ENCODE measurements around the gene ACOD1.
"Not testable (repeated sequence)": the region's sequence is repeated elsewhere in the genome, so short reads cannot be mapped to it uniquely, and the experiment has no call there.

The ACOD1 gene

DNA sequence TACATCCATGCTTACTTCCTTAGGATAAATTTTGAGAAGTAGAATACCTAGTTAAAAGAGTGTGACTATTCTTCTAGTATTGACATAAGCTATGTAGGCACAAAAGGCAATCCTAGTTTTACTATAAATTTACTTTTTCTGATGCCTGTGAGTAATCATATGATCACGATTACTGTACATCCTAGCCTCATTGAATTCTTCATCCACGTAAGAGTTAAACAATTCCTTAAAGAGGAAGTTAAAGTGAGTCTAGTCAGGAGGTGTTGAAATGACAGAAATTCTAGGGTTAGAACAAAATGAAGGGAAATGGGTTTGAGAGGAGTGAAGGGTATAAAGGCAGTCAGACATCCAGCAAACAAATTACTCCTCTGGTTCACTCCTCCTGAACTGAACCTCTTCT, at the start of gene ACOD1:
Gene ACOD1 (plus strand): TSS at position 363 of the 400 bp plus-strand sequence. CDS start 48 bp downstream, outside the sequence.
- H3K4me3 ChIP-seq (ENCODE audit: low read depth, low read length) = no peak within 1 kb of the TSS

DNA sequence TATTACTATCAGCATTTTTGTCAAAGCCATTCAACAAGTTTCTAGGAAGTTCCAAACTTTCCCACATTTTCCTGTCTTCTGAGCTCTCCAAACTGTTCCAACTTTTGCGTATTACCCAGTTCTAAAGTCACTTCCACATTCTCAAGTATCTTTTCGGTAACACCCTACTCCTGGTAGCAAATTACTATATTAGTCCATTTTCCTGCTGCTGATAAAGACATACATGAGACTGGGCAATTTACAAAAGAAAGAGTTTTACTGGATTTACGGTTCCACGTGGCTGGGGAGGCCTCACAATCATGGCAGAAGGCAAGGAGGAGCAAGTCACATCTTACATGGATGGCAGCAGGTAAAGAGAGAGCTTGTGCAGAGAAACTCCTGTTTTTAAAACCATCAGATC, 49.2 kb upstream of the ACOD1 start:
- not testable (repeated sequence) for DNase-seq (ENCODE audit: low read depth); H3K4me3 ChIP-seq (ENCODE audit: low read depth, low read length)

More for the DNA sequence above, at the start of gene ACOD1:
- DNase-seq (ENCODE audit: low read depth) = no peak

DNA sequence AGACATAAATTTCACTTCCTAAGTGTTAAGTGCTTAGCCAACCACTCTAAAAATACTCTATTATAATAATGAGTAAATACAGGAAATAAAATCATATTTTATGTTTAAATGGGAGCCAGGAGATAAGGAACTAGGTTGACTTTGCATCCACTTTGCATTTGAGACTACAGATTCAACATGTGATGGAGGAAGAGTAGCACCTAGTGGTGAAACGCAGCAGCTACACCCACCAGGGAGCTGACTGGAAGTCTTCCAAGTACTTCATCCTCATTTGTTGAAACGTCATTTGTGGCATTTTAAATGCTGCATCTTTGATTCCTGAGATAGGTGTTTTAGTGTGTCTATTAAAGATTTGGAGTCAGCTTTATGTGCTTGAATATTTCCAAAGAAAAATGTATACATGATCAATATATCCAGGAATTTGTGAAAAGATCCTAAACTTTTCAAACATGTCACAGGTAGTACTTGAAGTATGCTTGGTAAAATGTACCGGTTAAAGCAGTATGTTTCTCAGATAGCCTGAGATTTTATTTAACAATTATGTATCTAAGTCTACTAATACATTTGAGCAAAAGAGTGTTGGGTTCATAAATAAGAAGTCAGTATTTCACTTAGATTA, 44.7 kb upstream of the ACOD1 start:
- no peak for DNase-seq (ENCODE audit: low read depth)
- H3K4me3 ChIP-seq (ENCODE audit: low read depth, low read length) = no peak overlapping the region

DNA sequence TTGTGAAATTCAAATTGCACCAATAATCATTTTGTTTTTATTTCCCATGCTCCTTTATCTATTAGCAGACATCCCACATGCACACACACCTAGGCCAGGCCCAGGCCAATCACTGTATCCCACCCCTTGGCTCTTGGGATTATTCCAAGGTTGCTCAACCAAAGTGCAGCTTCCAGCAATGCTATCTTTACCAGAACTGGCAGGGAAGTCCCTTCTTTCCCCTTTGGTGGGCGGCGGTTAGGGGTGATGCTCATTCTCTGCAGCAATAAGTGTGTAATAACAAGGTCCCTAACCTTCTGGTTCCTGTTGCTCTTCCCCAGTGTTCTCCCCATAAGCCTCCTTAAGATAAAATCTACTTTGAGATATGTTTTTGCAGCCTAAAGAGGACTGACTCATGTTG, 43.8 kb upstream of the ACOD1 start:
- no peak for DNase-seq (ENCODE audit: low read depth)

DNA sequence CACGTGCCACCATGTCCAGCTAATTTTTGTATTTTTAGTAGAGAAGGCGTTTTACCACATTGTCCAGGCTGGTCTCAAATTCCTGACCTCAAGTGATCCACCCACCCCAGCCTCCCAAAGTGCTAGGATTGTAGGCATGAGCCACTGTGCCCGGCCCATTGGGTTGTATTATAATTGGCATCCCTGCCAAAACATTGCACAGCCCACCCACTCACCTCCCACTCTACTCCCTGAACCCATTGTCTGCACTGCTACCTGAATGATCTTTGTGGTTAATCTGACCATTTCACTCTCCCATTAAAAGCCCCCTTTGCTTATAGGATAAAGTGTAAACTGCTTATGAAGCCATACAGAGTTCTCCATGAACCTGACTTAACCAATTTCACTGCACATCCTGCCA, 35.8 kb upstream of the ACOD1 start:
- no peak for DNase-seq (ENCODE audit: low read depth)
- H3K4me3 ChIP-seq (ENCODE audit: low read depth, low read length) = no peak overlapping the region

More for the DNA sequence above, 43.8 kb upstream of the ACOD1 start:
- no peak overlapping the region for H3K4me3 ChIP-seq (ENCODE audit: low read depth, low read length)

DNA sequence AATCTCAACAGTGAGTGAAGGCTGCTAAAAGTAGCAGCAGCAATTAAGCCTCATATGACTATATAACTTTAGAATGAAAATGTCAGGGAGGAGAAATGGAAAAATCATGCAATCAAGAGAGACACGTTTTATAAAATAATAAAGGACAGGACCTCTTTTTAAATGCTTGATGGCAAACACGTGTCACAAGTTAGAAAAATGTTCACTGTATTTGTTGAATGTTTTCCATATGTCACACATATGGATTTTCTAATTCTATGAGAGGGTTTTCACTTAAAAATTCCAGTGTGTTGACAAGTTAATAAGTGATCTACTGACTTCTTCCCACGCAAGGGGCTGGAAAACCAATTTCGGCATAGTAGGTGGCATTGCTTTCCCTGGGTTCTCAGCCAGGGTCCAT, 34.4 kb upstream of the ACOD1 start:
- H3K4me3 ChIP-seq (ENCODE audit: low read depth, low read length) = no peak overlapping the region
- no peak for DNase-seq (ENCODE audit: low read depth)

DNA sequence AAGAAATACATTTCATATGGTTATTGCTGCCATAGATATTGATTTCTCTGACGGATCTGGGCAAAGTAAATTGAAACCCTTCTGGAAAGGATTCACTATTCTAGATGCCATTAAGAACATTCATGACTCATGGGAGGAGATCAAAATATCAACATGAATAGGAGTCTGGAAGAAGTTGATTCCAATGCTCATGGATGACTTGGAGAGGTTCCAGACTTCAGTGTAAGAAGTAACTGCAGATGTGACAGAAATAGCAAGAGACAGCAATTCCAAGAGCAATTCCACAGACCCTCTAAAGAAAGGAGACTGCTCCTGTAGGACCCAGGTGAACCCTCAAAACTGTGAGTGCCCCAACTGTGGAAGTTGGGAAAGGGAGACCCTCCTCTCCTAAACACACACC, 31.2 kb upstream of the ACOD1 start:
- peak; percentile 28 for DNase-seq (ENCODE audit: low read depth)
- H3K4me3 ChIP-seq (ENCODE audit: low read depth, low read length) = no peak overlapping the region

DNA sequence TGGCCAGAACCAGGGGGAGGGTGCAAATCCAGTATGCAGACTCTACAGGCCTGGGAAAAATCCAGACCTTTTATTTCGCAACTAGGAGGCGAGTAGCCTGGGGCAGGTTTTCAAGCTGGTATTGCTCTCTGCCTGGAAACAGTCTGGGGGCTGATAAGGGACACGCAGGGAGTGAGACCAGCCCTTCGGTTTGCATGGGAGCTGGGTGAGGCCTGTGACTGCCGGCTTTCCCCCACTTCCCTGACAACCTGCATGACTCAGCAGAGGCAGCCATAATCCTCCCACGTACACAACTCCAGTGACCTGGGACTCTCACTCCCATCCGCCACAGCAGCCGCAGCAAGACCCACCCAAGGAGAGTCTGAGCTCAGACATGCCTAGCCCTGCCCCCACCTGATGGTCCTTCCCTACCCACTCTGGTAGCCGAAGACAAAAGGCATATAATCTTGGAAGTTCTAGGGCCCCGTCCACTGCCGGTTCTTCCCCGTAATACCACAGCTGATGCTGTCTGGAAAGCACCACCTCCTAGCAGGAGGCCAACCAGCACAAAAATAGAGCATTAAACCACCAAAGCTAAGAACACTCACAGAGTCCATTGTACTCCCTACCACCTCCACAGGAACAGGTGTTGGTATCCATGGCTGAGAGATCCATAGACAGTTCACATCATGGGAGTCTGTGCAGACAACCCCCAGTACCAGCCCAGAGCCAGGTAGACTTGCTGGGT, 30.4 kb upstream of the ACOD1 start:
- H3K4me3 ChIP-seq (ENCODE audit: low read depth, low read length); DNase-seq (ENCODE audit: low read depth): not testable (repeated sequence)

DNA sequence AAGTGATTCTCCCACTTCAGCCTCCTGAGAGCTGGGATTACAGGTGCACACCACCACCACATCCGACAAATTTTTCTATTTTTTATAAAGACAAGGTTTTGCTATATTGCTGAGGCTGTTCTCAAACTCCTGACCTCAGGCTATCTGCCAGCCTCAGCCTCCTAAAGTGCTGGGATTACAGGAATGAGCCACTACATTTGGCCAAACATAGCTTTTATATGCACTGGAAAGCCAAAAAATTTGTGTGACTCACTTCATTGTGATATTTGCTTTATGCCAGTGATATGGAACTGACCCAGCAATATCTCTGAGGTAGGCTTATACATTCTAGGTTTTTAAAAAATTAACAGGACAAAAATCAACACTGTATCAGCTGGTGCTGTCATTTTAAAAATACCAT, 26.8 kb upstream of the ACOD1 start:
- no peak for DNase-seq (ENCODE audit: low read depth)
- H3K4me3 ChIP-seq (ENCODE audit: low read depth, low read length) = no peak overlapping the region

DNA sequence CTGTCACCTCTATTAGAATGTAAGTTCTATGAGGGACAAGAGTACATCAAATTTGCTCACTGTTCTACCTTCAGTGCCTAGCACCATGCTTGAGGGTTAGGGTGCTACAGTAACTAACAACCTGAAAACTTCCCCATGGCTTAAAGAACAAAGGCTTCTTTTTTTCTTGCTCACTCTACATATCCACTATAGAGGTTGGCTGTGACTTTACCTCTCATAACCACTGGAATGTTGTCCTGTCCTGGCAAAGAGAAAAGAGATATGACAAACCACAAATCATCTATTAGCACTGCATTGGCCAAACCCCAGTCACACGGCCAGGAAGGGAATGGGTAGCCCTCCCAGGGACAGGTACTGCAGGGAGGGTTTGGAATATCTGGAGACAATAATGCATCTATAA, 23.2 kb upstream of the ACOD1 start:
- H3K4me3 ChIP-seq (ENCODE audit: low read depth, low read length) = no peak overlapping the region
- no peak for DNase-seq (ENCODE audit: low read depth)

DNA sequence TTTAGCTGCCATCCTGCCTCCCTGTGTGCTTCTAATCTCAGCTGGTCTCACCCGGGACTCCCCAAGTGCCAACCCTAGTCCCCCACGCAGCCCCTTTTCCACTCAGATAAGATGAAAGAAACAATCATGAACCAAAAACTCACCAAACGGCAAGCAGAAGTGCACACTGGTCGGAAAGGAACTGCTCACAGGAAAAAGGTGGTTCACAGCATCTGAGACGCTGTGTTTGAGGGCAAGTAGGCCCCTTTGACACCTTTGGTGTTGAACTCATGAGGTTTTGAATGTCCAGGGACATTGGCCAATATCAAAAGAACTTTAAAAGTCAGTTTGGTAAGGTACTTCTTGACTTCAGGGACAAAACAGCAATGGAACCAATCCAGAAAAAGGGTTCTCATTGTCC, 20.4 kb upstream of the ACOD1 start:
- no peak overlapping the region for H3K4me3 ChIP-seq (ENCODE audit: low read depth, low read length)

DNA sequence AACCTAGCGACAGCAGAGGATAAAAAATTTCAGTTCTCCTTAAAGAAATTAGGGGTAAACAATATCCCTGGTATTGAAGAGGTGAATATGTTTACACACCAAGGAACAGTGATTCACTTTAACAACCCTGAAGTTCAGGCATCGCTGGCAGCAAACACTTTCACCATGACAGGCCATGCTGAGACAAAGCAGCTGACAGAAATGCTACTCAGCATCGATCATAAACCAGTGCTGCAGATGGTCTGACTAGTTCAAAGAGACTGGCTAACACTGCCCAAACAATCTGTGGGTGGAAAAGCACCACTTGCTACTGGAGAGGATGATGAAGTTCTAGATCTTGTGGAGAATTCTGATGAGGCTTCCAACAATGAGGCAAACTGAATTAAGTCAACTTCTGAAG, 19.9 kb upstream of the ACOD1 start:
- no peak overlapping the region for H3K4me3 ChIP-seq (ENCODE audit: low read depth, low read length)
- no peak for DNase-seq (ENCODE audit: low read depth)

More for the DNA sequence above, 20.4 kb upstream of the ACOD1 start:
- no peak for DNase-seq (ENCODE audit: low read depth)

DNA sequence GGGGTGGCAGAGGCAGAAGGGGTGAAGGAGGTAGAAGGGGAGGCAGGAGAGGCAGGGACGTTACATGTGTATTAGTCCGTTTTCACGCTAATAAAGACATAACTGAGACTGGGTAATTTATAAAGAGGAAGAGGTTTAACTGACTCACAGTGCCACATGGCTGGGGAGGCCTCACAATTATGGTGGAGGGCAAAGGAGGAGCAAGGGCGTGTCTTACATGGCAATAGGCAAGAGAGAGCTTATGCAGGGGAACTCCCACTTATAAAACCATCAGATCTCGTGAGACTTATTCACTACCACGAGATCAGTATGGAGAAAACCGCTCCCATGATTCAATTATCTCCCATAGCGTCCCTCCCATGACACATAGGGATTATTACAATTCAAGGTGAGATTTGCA, 19.0 kb upstream of the ACOD1 start:
- no peak overlapping the region for H3K4me3 ChIP-seq (ENCODE audit: low read depth, low read length)
- no peak for DNase-seq (ENCODE audit: low read depth)

DNA sequence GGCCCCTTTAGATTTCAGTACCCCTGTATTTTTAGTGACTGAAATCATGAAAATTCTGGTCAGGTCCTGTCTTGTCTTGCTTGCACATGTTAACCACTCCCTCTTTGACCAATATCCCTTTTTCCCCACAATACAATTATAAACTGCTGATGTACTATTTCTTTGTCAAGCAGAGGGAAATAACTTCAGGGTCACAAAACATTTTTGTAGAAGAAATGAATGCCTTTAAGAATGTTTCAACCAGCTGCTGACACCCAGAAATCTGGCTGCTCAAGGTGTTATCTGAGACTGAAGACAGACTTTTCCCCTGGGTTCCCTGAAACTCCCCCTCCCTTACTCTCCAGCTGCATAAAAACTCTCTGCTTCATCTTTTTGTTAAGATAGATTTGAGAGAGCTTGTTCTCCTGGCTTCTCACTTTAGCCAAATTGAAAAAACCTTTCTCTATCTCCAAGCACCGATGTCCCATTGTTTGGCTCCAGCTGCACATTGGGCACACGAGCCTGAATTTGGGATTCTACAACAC, 18.4 kb upstream of the ACOD1 start:
- H3K4me3 ChIP-seq (ENCODE audit: low read depth, low read length) = no peak overlapping the region
- DNase-seq (ENCODE audit: low read depth) = no peak

DNA sequence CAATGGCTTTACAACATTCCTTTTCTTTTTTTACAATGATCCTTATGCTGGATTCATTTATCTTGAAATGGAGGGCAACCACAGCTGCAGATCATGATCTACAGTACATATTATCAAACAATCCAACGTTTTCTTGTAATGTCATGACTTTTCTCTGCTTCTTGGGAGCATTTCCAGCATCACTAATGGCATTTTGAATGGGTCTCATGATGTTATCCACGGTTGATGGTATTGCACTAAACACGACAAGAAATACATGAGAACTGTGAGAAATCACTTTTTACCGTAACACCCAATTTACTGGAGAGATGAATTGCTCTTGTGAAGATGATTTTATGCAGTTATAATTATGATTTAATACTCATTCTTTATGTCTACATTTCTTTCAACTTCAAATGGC, 16.2 kb upstream of the ACOD1 start:
- DNase-seq (ENCODE audit: low read depth) = no peak
- H3K4me3 ChIP-seq (ENCODE audit: low read depth, low read length) = no peak overlapping the region

DNA sequence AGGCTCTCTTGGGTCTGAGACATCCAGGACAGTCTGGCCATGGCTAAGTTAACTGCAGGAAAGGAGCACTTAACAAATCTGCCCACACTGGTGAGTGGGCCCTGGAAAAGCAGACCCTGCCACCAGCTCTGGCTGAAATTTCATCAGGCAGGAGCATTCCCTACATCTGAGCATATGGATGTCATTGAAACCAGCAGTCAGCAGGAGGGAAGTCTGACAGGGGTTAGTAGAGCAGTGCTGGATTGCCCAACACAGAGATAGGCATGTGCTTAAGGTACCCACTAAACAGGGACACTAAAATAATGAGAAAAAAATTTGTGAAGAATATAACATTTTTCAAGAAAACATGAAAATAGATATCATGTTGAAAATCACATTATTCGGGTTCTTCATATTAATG, 13.6 kb upstream of the ACOD1 start:
- H3K4me3 ChIP-seq (ENCODE audit: low read depth, low read length) = no peak overlapping the region
- no peak for DNase-seq (ENCODE audit: low read depth)

DNA sequence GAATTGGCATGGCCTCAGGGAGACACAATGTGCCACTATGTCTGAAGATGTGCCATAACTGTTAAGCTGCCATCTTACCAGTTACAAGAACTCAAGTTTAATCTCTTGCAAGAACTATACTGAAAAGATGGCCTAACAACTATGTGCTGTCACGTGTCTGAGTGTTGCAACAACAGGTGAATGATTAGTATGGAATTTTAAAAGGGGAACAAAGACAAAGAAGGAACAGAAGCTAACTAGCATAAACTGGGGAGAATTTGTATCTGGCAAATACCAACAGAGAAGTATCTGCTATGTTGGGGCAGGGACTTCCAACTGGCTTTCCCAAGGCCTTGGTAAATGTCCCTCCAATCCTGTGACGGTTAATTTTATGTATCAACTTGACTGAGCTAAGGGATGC, 11.5 kb upstream of the ACOD1 start:
- DNase-seq (ENCODE audit: low read depth) = no peak
- no peak overlapping the region for H3K4me3 ChIP-seq (ENCODE audit: low read depth, low read length)

DNA sequence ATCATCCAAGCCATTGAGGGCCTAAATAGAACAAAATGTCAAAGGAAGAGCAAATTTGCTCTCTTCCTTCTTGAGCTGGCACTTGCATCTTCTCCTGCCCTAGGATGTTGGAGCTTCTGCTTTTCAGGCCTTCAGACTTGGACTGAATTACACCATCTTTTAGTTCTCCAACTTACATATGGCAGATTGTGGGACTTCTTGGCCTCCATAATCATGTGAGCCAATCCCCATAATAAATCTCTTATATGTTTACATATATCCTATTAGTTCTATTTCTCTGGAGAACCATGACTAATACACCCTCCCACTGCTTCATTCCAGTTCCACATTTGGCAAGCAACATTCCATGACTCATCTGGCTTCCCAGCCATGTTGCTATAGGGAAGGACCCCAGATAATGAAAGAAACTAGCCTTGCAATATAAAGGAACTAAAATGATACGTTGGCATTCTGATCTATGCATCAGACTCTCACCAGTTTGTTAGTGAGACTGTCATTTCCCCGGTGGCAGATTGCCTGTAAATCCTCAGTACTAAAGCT, 11.0 kb upstream of the ACOD1 start:
- H3K4me3 ChIP-seq (ENCODE audit: low read depth, low read length) = no peak overlapping the region
- DNase-seq (ENCODE audit: low read depth) = peak; percentile 96

DNA sequence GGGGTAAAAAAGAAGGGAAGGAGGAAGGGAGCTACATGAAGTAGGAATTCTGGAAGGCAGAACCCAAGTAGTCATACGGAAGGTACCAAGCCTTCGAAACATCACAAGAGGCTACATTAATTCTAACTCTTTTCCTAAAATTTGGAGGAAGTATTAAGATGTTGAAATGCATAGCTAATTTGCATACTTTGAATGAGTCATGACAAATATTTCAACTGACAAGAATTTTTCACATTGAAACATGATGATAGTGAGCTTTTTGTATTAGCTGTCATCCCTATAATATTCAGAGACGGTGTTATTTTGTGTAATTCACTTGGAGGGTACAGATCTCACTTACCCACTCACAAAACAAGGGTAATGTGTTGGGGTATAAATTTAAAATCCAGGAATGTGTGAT, 9.1 kb upstream of the ACOD1 start:
- no peak for DNase-seq (ENCODE audit: low read depth)
- H3K4me3 ChIP-seq (ENCODE audit: low read depth, low read length) = no peak overlapping the region

DNA sequence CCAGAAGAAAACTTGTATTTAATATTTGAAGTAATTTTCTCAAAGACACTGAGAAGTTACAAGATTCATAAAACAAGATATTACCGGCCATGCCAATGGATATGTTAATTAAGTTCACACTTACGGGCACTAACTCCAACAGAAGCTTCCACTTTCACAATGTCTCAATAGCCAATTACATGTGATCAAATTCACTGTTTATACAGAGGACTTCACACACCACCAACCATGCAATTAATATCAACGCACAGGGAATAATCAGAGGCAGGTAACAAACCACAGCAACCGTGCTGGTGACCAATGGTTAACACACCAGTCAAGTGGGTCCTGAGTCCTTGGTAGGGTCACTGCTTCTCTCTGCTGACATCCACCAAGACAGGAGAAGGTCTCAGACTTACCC, 5.9 kb upstream of the ACOD1 start:
- H3K4me3 ChIP-seq (ENCODE audit: low read depth, low read length) = no peak overlapping the region
- DNase-seq (ENCODE audit: low read depth) = no peak

DNA sequence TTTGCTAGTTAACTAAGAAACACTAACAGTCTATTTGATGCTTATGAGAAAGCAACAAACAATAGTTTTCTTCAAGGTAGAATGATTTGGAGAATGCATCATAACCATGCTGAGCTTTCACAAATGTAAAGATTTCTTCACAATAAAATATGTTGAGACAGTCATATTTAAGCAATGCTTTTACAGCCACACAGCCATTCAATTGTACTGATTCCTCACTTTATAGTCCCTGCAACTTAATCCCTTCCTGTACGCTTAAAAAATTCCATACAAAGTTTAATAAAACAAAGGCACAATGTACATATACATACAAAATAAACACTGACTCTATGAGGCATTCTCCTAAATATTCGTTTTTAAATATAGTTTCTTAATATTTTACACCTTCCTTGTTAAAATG, 4.7 kb upstream of the ACOD1 start:
- DNase-seq (ENCODE audit: low read depth) = no peak
- H3K4me3 ChIP-seq (ENCODE audit: low read depth, low read length) = no peak overlapping the region
